ENCODE measurements around the gene RER1.
"Not testable (repeated sequence)": the region's sequence is repeated elsewhere in the genome, so short reads cannot be mapped to it uniquely, and the experiment has no call there.

The RER1 gene

GRCh38 chr1:2431518-2431917 is 39.9 kb downstream of the RER1 start:
- DNase-seq: no peak

GRCh38 chr1:2432441-2432844 is 40.8 kb downstream of the RER1 start:
- DNase-seq: no peak

GRCh38 chr1:2433196-2433595 is 41.6 kb downstream of the RER1 start:
- DNase-seq: no peak

- no peak for DNase-seq
These were observed 42.5 kb downstream of the RER1 start for GRCh38 chr1:2433936-2434655.

GRCh38 chr1:2435091-2435490 is 43.5 kb downstream of the RER1 start:
- no peak for DNase-seq

GRCh38 chr1:2435746-2436355 is 44.2 kb downstream of the RER1 start:
- DNase-seq: no peak

- no peak for DNase-seq
These were observed 45.2 kb downstream of the RER1 start for GRCh38 chr1:2436876-2437275.

GRCh38 chr1:2437617-2438016 is 46.0 kb downstream of the RER1 start:
- no peak for DNase-seq

- no peak for DNase-seq
These were observed 46.4 kb downstream of the RER1 start for GRCh38 chr1:2438038-2438437.

GRCh38 chr1:2438641-2439040 is 47.0 kb downstream of the RER1 start:
- no peak for DNase-seq

GRCh38 chr1:2439369-2439768 is 47.7 kb downstream of the RER1 start:
- no peak for DNase-seq

GRCh38 chr1:2440346-2440745 is 48.7 kb downstream of the RER1 start:
- not testable (repeated sequence) for DNase-seq

GRCh38 chr1:2441746-2442145 is 50.1 kb downstream of the RER1 start:
- no peak for DNase-seq

GRCh38 chr1:2442661-2443060 is 51.0 kb downstream of the RER1 start:
- no peak for DNase-seq

GRCh38 chr1:2443277-2444137 is 51.9 kb downstream of the RER1 start:
- no peak for DNase-seq

- DNase-seq: no peak
These were observed 52.5 kb downstream of the RER1 start for GRCh38 chr1:2444138-2444591.

- no peak for DNase-seq
These were observed 53.7 kb downstream of the RER1 start for GRCh38 chr1:2445162-2445822.

GRCh38 chr1:2445823-2446215 is 54.2 kb downstream of the RER1 start:
- no peak for DNase-seq

GRCh38 chr1:2446394-2446793 is 54.8 kb downstream of the RER1 start:
- DNase-seq: no peak

- no peak for DNase-seq
These were observed 55.2 kb downstream of the RER1 start for GRCh38 chr1:2446861-2447260.

GRCh38 chr1:2447276-2448097 is 55.8 kb downstream of the RER1 start:
- no peak for DNase-seq

- DNase-seq: no peak
These were observed 56.4 kb downstream of the RER1 start for GRCh38 chr1:2448098-2448445.

All from activated CD4-positive, alpha-beta T cell treated with anti-CD3 and anti-CD28 coated beads for 1 hour (primary cell).